Spinal cord (tissue), 10 donors: ENCODE measurements around the gene SPAG7. TPM values are rescaled to one million over a fixed set of nuclear protein-coding genes. Genes with fewer than 3 reads are reported as not detected.

Experiments
- DNase-seq, 6 donors: peaks; one replicate each; pipeline versions ENCODE4 v3.0.0 to v3.0.0-alpha.2; 2013 to 2015; ENCODE audit warnings: low spot score in 6 of 6, low read depth in 4 of 6
- H3K27ac ChIP-seq: one replicate; pipeline ENCODE4 v1.5.1; 2013; ENCODE audit warnings: low read depth, low read length, control low read depth
- H3K27me3 ChIP-seq: one replicate; pipeline ENCODE4 v1.6.1; 2013; ENCODE audit warnings: low read length; ENCODE audit not compliant: control insufficient read depth, insufficient read depth
- H3K36me3 ChIP-seq: one replicate; pipeline ENCODE4 v1.6.1; 2013; ENCODE audit warnings: low read length; ENCODE audit not compliant: control insufficient read depth, insufficient read depth
- H3K4me1 ChIP-seq: one replicate; pipeline ENCODE4 v1.6.1; 2013; ENCODE audit warnings: low read length; ENCODE audit not compliant: control insufficient read depth, insufficient read depth
- H3K4me3 ChIP-seq: one replicate; pipeline ENCODE4 v1.5.1; 2013; ENCODE audit warnings: low read depth, low read length, control low read depth
- H3K9me3 ChIP-seq: one replicate; pipeline ENCODE4 v1.6.1; 2013; ENCODE audit warnings: low read length; ENCODE audit not compliant: control insufficient read depth, insufficient read depth
- WGBS: methylation state at CpG from one replicate; pipeline ENCODE4 v1.1.5; 2013; ENCODE audit warnings: missing lambda C conversion rate; ENCODE audit not compliant: insufficient coverage; 5-methylcytosine and 5-hydroxymethylcytosine counted together
- long read RNA-seq, 4 donors: transcript quantifications; one replicate each; lab custom pipeline, GENCODE V29; 2026
- polyA plus RNA-seq, 2 donors: library from polyadenylated mRNA; unstranded; fragments of 120-200 nt; gene quantifications; one replicate each; pipeline ENCODE4 v1.2.1, GENCODE V29; 2013; ENCODE audit not compliant: insufficient read length in 2 of 2
- total RNA-seq, 2 donors: library from RNA; depleted of rRNA in 1 of 2; stranded (reverse); fragments of 120-200 nt in 1 of 2; fragments of >200 nt in 1 of 2; gene quantifications; one replicate each; pipeline versions ENCODE4 v1.2.3 to v1.2.4, GENCODE V29; 2013 to 2014
- donor health status: healthy.

Gene SPAG7, protein sequence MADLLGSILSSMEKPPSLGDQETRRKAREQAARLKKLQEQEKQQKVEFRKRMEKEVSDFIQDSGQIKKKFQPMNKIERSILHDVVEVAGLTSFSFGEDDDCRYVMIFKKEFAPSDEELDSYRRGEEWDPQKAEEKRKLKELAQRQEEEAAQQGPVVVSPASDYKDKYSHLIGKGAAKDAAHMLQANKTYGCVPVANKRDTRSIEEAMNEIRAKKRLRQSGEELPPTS
- total RNA-seq, result 10 to 100 TPM; 36.8 to 85.2 TPM
- polyA plus RNA-seq, result 10 to 100 TPM; 94.7 to 96.6 TPM
- long read RNA-seq, donor 1, transcript SPAG7-201 (7 exons, 1,058 nt), result major isoform, 31 of 42 reads
- long read RNA-seq, donor 1, partial matches to known transcripts, result 6 of 42 reads
- long read RNA-seq, donor 1, other reads (novel, unspliced or antisense), result 0 of 42 reads
- long read RNA-seq, donor 2, transcript SPAG7-201 (7 exons, 1,058 nt), result major isoform, 11 of 12 reads
- long read RNA-seq, donor 2, partial matches to known transcripts, result 0 of 12 reads
- long read RNA-seq, donor 2, other reads (novel, unspliced or antisense), result 0 of 12 reads
- long read RNA-seq, donor 3, transcript SPAG7-201 (7 exons, 1,058 nt), result major isoform, 14 of 15 reads
- long read RNA-seq, donor 3, partial matches to known transcripts, result 0 of 15 reads
- long read RNA-seq, donor 3, other reads (novel, unspliced or antisense), result 0 of 15 reads
- long read RNA-seq, donor 4, transcript SPAG7-207 (6 exons, 1,094 nt), result minor isoform, 5 of 69 reads
- long read RNA-seq, donor 4, transcript SPAG7-201 (7 exons, 1,058 nt), result major isoform, 51 of 69 reads
- long read RNA-seq, donor 4, partial matches to known transcripts, result 10 of 69 reads
- long read RNA-seq, donor 4, other reads (novel, unspliced or antisense), result 0 of 69 reads

DNA sequence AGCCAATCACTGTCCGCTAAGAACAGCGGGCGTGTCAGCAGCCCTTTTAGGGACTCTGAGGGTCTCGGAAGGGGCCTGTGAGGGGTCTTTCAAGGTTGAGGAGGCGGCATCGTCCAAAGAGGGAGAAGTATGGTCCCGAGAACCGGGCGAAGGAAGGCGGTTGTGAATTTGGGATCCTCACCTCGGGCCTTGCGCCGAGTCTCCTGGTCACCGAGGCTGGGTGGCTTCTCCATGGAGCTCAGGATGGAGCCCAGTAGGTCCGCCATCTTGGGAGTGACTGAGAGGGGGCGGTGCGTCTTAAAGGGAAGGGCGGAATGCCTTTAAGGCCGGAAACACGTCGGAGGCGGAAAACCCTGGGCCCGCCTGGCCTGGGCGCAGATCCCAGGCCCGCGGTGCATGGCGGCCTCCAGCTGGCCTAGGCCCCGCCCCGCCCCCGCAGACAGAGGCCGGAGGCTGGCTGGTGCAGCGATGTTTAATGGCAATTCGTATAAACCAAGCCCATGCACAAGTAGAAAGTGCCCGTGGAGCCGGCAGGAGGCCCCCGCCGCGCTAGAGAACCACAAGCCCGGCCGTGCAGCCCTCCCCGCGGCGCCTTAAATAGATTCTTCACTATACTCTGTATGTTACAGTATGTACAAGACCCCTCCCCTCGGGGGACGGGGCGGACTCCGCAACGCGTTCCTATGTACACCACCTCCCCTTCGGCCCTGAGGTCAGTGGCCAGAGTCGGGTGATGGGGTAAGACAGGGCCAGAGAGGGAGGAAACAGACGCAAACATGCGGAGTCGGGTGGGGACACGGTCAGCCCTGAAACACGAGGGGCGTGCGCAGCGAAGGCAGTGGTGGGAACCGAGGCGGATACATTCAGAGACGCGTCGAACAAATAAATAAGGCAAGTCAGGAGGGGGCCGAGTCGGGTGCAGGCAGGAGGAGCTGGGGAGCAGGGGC, at the start of gene SPAG7:
Gene SPAG7 (minus strand): TSS at position 279 of the 947 bp plus-strand sequence. CDS start 13 bp downstream, at position 266.
- 0% methylated on average over 49 of the region's 66 CpGs for WGBS
- H3K27me3 ChIP-seq, result no peaks in the 10 kb centered on the region
- H3K4me1 ChIP-seq, result peaks cover 37% of the 10 kb centered on the region
- DNase-seq, result peak; percentile 92 to 100 (median 98)
- H3K9me3 ChIP-seq, result no peaks in the 10 kb centered on the region
- H3K27ac ChIP-seq, result peak within 1 kb of the TSS; percentile 100
- peaks cover 52% of the 10 kb centered on the region for H3K36me3 ChIP-seq
- H3K4me3 ChIP-seq, result peak within 1 kb of the TSS; percentile 97

DNA sequence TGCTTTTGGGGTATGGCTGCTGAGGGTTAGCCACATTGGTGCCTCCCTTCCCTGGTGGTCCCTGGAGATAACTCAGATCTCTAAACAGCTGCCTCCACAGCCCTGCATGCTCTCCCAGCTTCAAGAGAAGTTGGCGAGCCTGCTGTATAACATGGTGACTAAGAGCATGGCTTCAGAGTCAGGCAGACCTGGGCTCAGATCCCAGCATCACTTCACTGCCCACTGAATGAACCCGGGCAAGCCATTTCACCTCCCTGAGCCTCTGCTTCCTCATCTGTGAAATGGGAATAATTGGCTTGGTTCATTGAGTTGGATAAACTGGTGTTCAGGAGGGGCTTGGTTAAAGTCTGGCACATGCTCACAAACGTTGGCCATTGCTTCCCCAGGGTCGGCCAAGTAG, 46.7 kb upstream of the SPAG7 start:
- Histone ChIP-seq H3K36me3 (peaks cover 81% of the 10 kb centered on the region), H3K27me3 (no peaks in the 10 kb centered on the region), H3K4me1 (no peaks in the 10 kb centered on the region), H3K9me3 (no peaks in the 10 kb centered on the region), H3K27ac (no peak overlapping the region), H3K4me3 (no peak overlapping the region)
- no peak for DNase-seq
- WGBS, result 94% methylated on average over 2 of the region's 4 CpGs

DNA sequence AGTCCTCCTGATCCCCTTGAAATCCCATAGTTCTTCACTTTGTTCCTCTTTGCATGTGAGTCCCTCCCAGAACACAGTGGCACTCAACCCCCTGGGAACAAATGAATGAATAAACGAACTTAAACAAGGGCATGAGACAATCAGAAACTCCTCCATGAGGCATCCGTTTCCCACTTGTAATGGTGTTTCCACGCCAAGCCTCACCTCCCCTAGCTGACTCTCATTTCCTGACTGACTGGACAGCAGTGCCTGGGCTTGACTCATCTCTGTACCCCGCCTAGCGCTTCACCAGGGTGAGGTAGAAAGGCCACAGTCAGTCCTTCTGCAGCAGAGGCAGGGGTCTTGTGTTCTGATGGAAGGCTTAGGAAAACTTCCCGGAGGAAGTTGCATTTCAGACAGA, 44.3 kb upstream of the SPAG7 start:
- Histone ChIP-seq H3K27me3 (no peaks in the 10 kb centered on the region), H3K27ac (no peak overlapping the region), H3K4me1 (no peaks in the 10 kb centered on the region), H3K36me3 (peaks cover 86% of the 10 kb centered on the region), H3K9me3 (no peaks in the 10 kb centered on the region), H3K4me3 (no peak overlapping the region)
- DNase-seq, result no peak
- WGBS, result 79% methylated on average over 6 of the region's 6 CpGs

DNA sequence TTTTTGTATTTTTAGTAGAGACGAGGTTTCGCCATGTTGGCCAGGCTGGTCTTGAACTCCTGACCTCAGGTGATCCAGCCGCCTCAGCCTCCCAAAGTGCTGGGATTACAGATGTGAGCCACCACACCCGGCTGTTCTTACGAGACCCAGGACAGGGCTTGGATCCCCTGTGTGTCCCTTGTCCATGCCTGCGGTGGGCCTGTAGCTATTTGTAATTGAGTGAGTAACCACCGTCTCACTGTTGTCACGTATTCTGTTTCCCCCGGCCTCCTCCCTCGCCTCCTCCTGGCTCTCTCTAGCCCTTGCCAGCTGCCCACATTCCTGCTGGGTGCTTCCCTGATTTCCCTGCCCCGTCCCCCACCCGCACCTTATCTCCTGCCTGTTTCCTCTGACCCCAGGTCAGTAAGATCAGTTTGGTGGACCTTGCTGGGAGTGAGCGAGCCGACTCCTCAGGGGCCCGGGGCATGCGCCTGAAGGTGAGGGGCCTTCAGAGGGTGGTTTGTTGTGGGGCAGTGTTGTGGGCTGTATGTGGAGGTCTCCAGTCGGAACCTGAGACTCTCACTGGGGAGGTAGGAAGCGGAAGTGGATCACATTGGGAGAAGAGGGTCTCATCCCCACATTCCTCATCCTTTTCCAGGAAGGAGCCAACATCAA, 35.7 kb upstream of the SPAG7 start:
- no peaks in the 10 kb centered on the region for H3K27me3 ChIP-seq
- peaks cover 87% of the 10 kb centered on the region for H3K36me3 ChIP-seq
- no peak overlapping the region for H3K4me3 ChIP-seq
- H3K9me3 ChIP-seq, result no peaks in the 10 kb centered on the region
- no peak for DNase-seq
- H3K27ac ChIP-seq, result no peak overlapping the region
- H3K4me1 ChIP-seq, result peaks cover 21% of the 10 kb centered on the region
- WGBS, result 97% methylated on average over 13 of the region's 18 CpGs

DNA sequence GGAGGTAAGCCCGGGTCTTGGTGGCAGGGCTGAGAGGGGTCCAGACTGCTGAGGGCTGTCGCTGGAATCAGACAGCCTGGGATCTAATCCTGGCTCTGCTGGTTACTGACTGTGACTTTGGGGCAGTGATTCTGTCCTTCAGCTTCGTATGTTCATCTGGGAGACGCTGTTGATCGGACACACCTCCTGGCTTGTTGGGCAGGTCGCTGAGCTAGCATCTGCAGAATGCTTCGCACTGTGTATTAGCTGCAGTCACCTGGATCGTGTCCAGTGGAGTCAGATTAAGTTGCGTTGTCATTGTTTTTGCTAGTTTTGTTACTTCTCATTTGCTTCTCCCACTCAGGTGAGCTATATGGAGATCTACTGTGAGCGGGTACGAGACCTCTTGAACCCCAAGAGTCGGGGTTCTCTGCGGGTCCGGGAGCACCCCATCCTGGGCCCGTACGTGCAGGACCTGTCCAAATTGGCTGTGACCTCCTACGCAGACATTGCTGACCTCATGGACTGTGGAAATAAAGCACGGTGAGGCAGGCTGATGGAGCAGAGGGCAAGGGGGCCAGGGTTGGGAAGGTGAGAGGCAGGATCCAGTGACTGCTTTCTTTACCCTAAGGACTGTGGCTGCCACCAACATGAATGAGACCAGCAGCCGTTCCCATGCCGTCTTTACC, 34.6 kb upstream of the SPAG7 start:
- Histone ChIP-seq H3K27me3 (no peaks in the 10 kb centered on the region), H3K27ac (no peak overlapping the region), H3K4me1 (peaks cover 23% of the 10 kb centered on the region), H3K36me3 (peaks cover 76% of the 10 kb centered on the region), H3K9me3 (no peaks in the 10 kb centered on the region), H3K4me3 (no peak overlapping the region)
- 93% methylated on average over 20 of the region's 20 CpGs for WGBS
- DNase-seq, result no peak

DNA sequence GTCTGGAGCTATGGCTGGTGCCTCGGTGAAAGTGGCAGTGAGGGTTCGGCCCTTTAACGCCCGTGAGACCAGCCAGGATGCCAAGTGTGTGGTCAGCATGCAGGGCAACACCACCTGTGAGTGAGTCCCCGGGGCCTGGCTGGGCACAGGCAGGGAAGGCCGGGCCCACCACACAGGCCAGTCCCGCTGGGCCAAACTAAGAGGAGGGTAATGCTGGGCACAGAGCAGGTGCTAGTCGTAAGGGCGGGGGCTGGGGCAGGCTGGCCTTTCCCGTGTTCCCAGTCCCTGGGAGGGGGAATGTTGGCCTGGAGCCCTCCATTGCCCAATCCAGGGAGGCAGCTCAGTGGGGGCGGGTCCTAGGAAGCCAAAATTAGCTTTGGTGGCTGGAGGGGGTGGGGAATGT, 32.6 kb upstream of the SPAG7 start:
- Histone ChIP-seq H3K4me1 (peaks cover 30% of the 10 kb centered on the region), H3K9me3 (no peaks in the 10 kb centered on the region), H3K27ac (no peak overlapping the region), H3K36me3 (peaks cover 57% of the 10 kb centered on the region), H3K4me3 (no peak overlapping the region), H3K27me3 (no peaks in the 10 kb centered on the region)
- 82% methylated on average over 10 of the region's 11 CpGs for WGBS
- no peak for DNase-seq

DNA sequence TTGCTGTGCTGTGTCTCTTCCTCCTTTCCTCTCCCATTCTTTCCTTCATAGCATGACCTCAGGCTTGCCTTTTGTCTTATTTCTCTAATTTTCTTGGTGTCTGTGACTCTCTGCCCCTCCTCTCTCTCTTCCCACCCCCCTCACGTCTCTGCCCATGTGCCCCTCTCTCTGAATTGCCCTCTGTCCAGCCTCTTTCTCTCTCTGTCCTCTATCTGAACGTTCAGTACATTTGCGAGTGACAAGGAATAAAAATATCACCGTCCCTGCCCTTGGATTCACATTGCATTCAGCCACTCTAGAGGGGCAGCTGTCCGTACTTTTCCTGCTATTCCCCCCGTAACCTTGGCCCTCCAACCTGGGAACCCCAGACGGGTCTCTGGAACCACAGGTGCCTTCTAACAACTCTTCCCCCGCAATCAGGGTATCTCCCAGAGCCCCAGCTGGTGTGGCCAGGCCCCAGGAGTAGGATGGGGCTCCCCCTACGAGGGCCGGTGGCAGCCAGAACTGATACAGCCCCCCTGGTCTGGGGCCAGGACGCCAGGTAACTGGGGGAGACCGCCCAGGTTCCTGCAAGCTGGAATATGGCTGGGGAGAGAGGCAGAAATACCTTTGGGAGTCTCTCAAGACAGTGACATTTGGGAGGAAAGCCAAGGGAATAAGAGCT, 31.9 kb upstream of the SPAG7 start:
- peaks cover 50% of the 10 kb centered on the region for H3K36me3 ChIP-seq
- peaks cover 30% of the 10 kb centered on the region for H3K4me1 ChIP-seq
- no peaks in the 10 kb centered on the region for H3K27me3 ChIP-seq
- DNase-seq, result no peak
- H3K4me3 ChIP-seq, result peak overlapping the region; percentile 66
- H3K27ac ChIP-seq, result no peak overlapping the region
- 81% methylated on average over 12 of the region's 12 CpGs for WGBS
- H3K9me3 ChIP-seq, result no peaks in the 10 kb centered on the region

DNA sequence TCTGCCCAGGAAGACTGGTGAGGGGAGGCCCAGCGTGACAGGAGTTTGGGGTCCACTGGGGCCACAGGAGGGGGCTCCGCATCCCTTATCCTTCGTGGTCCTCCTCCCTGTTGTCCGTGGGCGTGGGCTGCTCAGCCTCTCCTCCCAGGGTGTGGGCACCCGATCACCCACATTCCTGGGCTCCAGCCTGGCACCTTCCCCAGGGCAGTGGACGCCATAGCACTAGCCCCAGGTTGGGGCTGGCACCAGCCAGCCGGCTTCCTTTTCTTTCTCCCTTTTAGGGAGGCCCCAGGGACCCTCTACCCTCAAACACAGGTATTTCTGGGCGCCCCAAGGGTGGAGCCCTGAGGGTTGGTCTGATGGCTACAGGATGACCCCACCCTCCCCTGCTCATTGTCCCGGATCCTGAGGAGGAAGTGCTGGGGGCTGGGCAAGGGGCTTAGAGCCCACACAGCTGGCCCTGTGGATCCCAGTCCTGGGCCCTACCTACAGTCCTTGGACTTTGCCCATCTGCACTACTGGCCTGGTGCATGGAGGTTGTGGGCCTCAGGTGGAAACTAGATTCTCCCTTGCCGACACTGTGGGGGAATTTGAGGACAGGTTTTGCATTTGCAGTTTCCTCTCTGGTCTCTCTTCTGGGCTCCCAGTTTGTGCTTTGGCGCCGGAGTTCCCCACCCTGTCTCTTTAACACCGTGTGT, 31.3 kb upstream of the SPAG7 start:
- DNase-seq, result peak in 1 of 6 donors; percentile 15
- Histone ChIP-seq H3K9me3 (no peaks in the 10 kb centered on the region), H3K27me3 (no peaks in the 10 kb centered on the region), H3K27ac (no peak overlapping the region), H3K4me1 (peaks cover 30% of the 10 kb centered on the region), H3K36me3 (peaks cover 43% of the 10 kb centered on the region), H3K4me3 (peak overlapping the region; percentile 66)
- whole genome bisulfite sequencing, result 21% methylated on average over 11 of the region's 14 CpGs
